Measurements from ENCODE around the gene TAF5L.

The TAF5L gene

GRCh38 chr1:229582011-229582694, 43.8 kb downstream of the TAF5L start:
- no peak overlapping the region for H2BK5ac ChIP-seq (ENCODE audit: low read length)
- H4K5ac ChIP-seq (ENCODE audit: low read length): no peak overlapping the region
- H4K8ac ChIP-seq (ENCODE audit: low read depth, low read length): no peak overlapping the region
- WGBS (ENCODE audit: extremely low coverage, insufficient coverage, low lambda C conversion rate): no CpG with 5 or more reads among the region's 11 CpGs
- no peak overlapping the region for H3K18ac ChIP-seq (ENCODE audit: low read length)
- no peak overlapping the region for H3K23ac ChIP-seq (ENCODE audit: low read length)
- H3K4me1 ChIP-seq (ENCODE audit: control insufficient read depth, low read depth, low read length): no peaks in the 10 kb centered on the region
- no peak overlapping the region for H3K56ac ChIP-seq (ENCODE audit: low read length)
- H3K36me3 ChIP-seq (ENCODE audit: control insufficient read depth, insufficient read depth, low read length): no peaks in the 10 kb centered on the region
- no peaks in the 10 kb centered on the region for H3K27me3 ChIP-seq (ENCODE audit: insufficient read depth, low read length, poor library complexity)
- no peak overlapping the region for H3K9ac ChIP-seq (ENCODE audit: low read length)
- no peaks in the 10 kb centered on the region for H3K79me2 ChIP-seq (ENCODE audit: control insufficient read depth, insufficient read depth, low read length)
- H3K27ac ChIP-seq (ENCODE audit: low read depth, low read length): no peak overlapping the region
- no peak overlapping the region for H2BK15ac ChIP-seq (replicated peaks; ENCODE audit: low read depth)
- no peak for DNase-seq
- H3K79me1 ChIP-seq (ENCODE audit: low read length): no peaks in the 10 kb centered on the region
- no peak overlapping the region for H2BK120ac ChIP-seq (ENCODE audit: low read depth, low read length)
- H3K4ac ChIP-seq (ENCODE audit: low read depth, low read length): no peak overlapping the region
- H3K4me3 ChIP-seq (ENCODE audit: low read length): no peak overlapping the region
- H3K4me2 ChIP-seq (ENCODE audit: low read length): no peak overlapping the region
- no peak overlapping the region for H2AK5ac ChIP-seq (ENCODE audit: low read length)

- Histone ChIP-seq H2BK120ac (ENCODE audit: low read depth, low read length) (no peak overlapping the region), H3K23ac (ENCODE audit: low read length) (no peak overlapping the region), H3K4me1 (ENCODE audit: control insufficient read depth, low read depth, low read length) (no peaks in the 10 kb centered on the region), H4K8ac (ENCODE audit: low read depth, low read length) (no peak overlapping the region), H3K27ac (ENCODE audit: low read depth, low read length) (no peak overlapping the region), H3K18ac (ENCODE audit: low read length) (no peak overlapping the region), H3K79me1 (ENCODE audit: low read length) (no peaks in the 10 kb centered on the region), H3K56ac (ENCODE audit: low read length) (no peak overlapping the region), H3K4me3 (ENCODE audit: low read length) (no peak overlapping the region), H3K27me3 (ENCODE audit: insufficient read depth, low read length, poor library complexity) (no peaks in the 10 kb centered on the region), H2BK15ac (replicated peaks; ENCODE audit: low read depth) (no peak overlapping the region), H3K79me2 (ENCODE audit: control insufficient read depth, insufficient read depth, low read length) (no peaks in the 10 kb centered on the region), H2BK5ac (ENCODE audit: low read length) (no peak overlapping the region), H3K9ac (ENCODE audit: low read length) (no peak overlapping the region), H2AK5ac (ENCODE audit: low read length) (no peak overlapping the region), H3K4me2 (ENCODE audit: low read length) (no peak overlapping the region), H3K36me3 (ENCODE audit: control insufficient read depth, insufficient read depth, low read length) (no peaks in the 10 kb centered on the region), H3K4ac (ENCODE audit: low read depth, low read length) (no peak overlapping the region), H4K5ac (ENCODE audit: low read length) (no peak overlapping the region)
- no peak for DNase-seq
- 100% methylated on average over 2 of the region's 3 CpGs for WGBS (ENCODE audit: extremely low coverage, insufficient coverage, low lambda C conversion rate)
These were observed 44.4 kb downstream of the TAF5L start for GRCh38 chr1:229581485-229581884.

- no peaks in the 10 kb centered on the region for H3K36me3 ChIP-seq (ENCODE audit: control insufficient read depth, insufficient read depth, low read length)
- H3K79me1 ChIP-seq (ENCODE audit: low read length): no peaks in the 10 kb centered on the region
- H2BK15ac ChIP-seq (replicated peaks; ENCODE audit: low read depth): no peak overlapping the region
- H3K56ac ChIP-seq (ENCODE audit: low read length): no peak overlapping the region
- no peak overlapping the region for H3K27ac ChIP-seq (ENCODE audit: low read depth, low read length)
- no peaks in the 10 kb centered on the region for H3K4me1 ChIP-seq (ENCODE audit: control insufficient read depth, low read depth, low read length)
- no peak overlapping the region for H3K4me3 ChIP-seq (ENCODE audit: low read length)
- no peak overlapping the region for H3K4ac ChIP-seq (ENCODE audit: low read depth, low read length)
- H2BK5ac ChIP-seq (ENCODE audit: low read length): no peak overlapping the region
- no peak for DNase-seq
- H4K5ac ChIP-seq (ENCODE audit: low read length): no peak overlapping the region
- no peak overlapping the region for H3K9ac ChIP-seq (ENCODE audit: low read length)
- H3K4me2 ChIP-seq (ENCODE audit: low read length): no peak overlapping the region
- H2BK120ac ChIP-seq (ENCODE audit: low read depth, low read length): no peak overlapping the region
- no CpG with 5 or more reads among the region's 9 CpGs for WGBS (ENCODE audit: extremely low coverage, insufficient coverage, low lambda C conversion rate)
- H3K79me2 ChIP-seq (ENCODE audit: control insufficient read depth, insufficient read depth, low read length): no peaks in the 10 kb centered on the region
- no peak overlapping the region for H3K23ac ChIP-seq (ENCODE audit: low read length)
- H3K18ac ChIP-seq (ENCODE audit: low read length): no peak overlapping the region
- H3K27me3 ChIP-seq (ENCODE audit: insufficient read depth, low read length, poor library complexity): no peaks in the 10 kb centered on the region
- H4K8ac ChIP-seq (ENCODE audit: low read depth, low read length): no peak overlapping the region
- no peak overlapping the region for H2AK5ac ChIP-seq (ENCODE audit: low read length)
These were observed 46.8 kb downstream of the TAF5L start for GRCh38 chr1:229579059-229579673.

- Histone ChIP-seq H3K4ac (ENCODE audit: low read depth, low read length) (no peak overlapping the region), H4K5ac (ENCODE audit: low read length) (no peak overlapping the region), H3K9ac (ENCODE audit: low read length) (no peak overlapping the region), H3K23ac (ENCODE audit: low read length) (no peak overlapping the region), H3K56ac (ENCODE audit: low read length) (no peak overlapping the region), H4K8ac (ENCODE audit: low read depth, low read length) (no peak overlapping the region), H2BK120ac (ENCODE audit: low read depth, low read length) (no peak overlapping the region), H2BK5ac (ENCODE audit: low read length) (no peak overlapping the region), H3K4me2 (ENCODE audit: low read length) (no peak overlapping the region), H2BK15ac (replicated peaks; ENCODE audit: low read depth) (no peak overlapping the region), H3K79me2 (ENCODE audit: control insufficient read depth, insufficient read depth, low read length) (no peaks in the 10 kb centered on the region), H3K18ac (ENCODE audit: low read length) (no peak overlapping the region), H3K4me1 (ENCODE audit: control insufficient read depth, low read depth, low read length) (no peaks in the 10 kb centered on the region), H2AK5ac (ENCODE audit: low read length) (no peak overlapping the region), H3K4me3 (ENCODE audit: low read length) (no peak overlapping the region), H3K79me1 (ENCODE audit: low read length) (no peaks in the 10 kb centered on the region), H3K36me3 (ENCODE audit: control insufficient read depth, insufficient read depth, low read length) (no peaks in the 10 kb centered on the region), H3K27ac (ENCODE audit: low read depth, low read length) (no peak overlapping the region), H3K27me3 (ENCODE audit: insufficient read depth, low read length, poor library complexity) (no peaks in the 10 kb centered on the region)
- no CpG with 5 or more reads among the region's 14 CpGs for WGBS (ENCODE audit: extremely low coverage, insufficient coverage, low lambda C conversion rate)
- no peak for DNase-seq
These were observed 47.5 kb downstream of the TAF5L start for GRCh38 chr1:229578168-229579058.

- no peak for DNase-seq
- Histone ChIP-seq H2AK5ac (ENCODE audit: low read length) (no peak overlapping the region), H3K4me2 (ENCODE audit: low read length) (no peak overlapping the region), H2BK15ac (replicated peaks; ENCODE audit: low read depth) (no peak overlapping the region), H2BK120ac (ENCODE audit: low read depth, low read length) (no peak overlapping the region), H3K27me3 (ENCODE audit: insufficient read depth, low read length, poor library complexity) (no peaks in the 10 kb centered on the region), H3K56ac (ENCODE audit: low read length) (no peak overlapping the region), H3K36me3 (ENCODE audit: control insufficient read depth, insufficient read depth, low read length) (no peaks in the 10 kb centered on the region), H3K27ac (ENCODE audit: low read depth, low read length) (no peak overlapping the region), H3K18ac (ENCODE audit: low read length) (no peak overlapping the region), H3K79me1 (ENCODE audit: low read length) (no peaks in the 10 kb centered on the region), H4K8ac (ENCODE audit: low read depth, low read length) (no peak overlapping the region), H3K23ac (ENCODE audit: low read length) (no peak overlapping the region), H3K4ac (ENCODE audit: low read depth, low read length) (no peak overlapping the region), H3K9ac (ENCODE audit: low read length) (no peak overlapping the region), H3K4me3 (ENCODE audit: low read length) (no peak overlapping the region), H3K79me2 (ENCODE audit: control insufficient read depth, insufficient read depth, low read length) (no peaks in the 10 kb centered on the region), H3K4me1 (ENCODE audit: control insufficient read depth, low read depth, low read length) (no peaks in the 10 kb centered on the region), H4K5ac (ENCODE audit: low read length) (no peak overlapping the region), H2BK5ac (ENCODE audit: low read length) (no peak overlapping the region)
- no CpG with 5 or more reads among the region's 6 CpGs for WGBS (ENCODE audit: extremely low coverage, insufficient coverage, low lambda C conversion rate)
These were observed 51.1 kb downstream of the TAF5L start for GRCh38 chr1:229574679-229575442.
